ENCODE results near the gene PARN. TPM values are rescaled to one million over a fixed set of nuclear protein-coding genes. Genes with fewer than 3 reads are reported as not detected.
"Not testable (repeated sequence)": the region's sequence is repeated elsewhere in the genome, so short reads cannot be mapped to it uniquely, and the experiment has no call there.

PARN gene
- total and polyA plus RNA-seq, 8 donors: 8.3 to 19.6 (median 14.1) TPM

- peaks cover 0 to 6% (median 0%) of the 10 kb centered on the region in 3 donors for H3K4me1 ChIP-seq
- H3K9me3 ChIP-seq: no peaks in the 10 kb centered on the region
- no peaks in the 10 kb centered on the region for H3K27me3 ChIP-seq
- ATAC-seq (peak in 1 of 4 donors; percentile 33), FAIRE-seq (no peak), DNase-seq (no peak)
- intact Hi-C loops (cut with DNase I): no loop called here
- no peak overlapping the region for H3K4me3 ChIP-seq
- TF ChIP-seq CTCF (IDR thresholded peaks at IDR 0.05): no peak
- H3K27ac ChIP-seq: no peak overlapping the region
- 91 to 94% methylated on average over 8 of the region's 8 CpGs for WGBS, 2 donors
- H3K36me3 ChIP-seq: peaks cover 0 to 23% (median 12%) of the 10 kb centered on the region in 3 donors
These were observed 11.1 kb upstream of the PARN start for GRCh38 chr16:14641206-14641605.

- 85 to 87% methylated on average over 10 of the region's 10 CpGs for WGBS, 2 donors
- no peak overlapping the region for H3K27ac ChIP-seq
- H3K9me3 ChIP-seq: no peaks in the 10 kb centered on the region
- no peaks in the 10 kb centered on the region for H3K27me3 ChIP-seq
- FAIRE-seq (no peak), ATAC-seq (peak in 3 of 4 donors; percentile 53 to 83 (median 82)), DNase-seq (no peak)
- TF ChIP-seq CTCF (IDR thresholded peaks at IDR 0.05): no peak
- H3K4me1 ChIP-seq: peaks cover 0 to 6% (median 0%) of the 10 kb centered on the region in 3 donors
- no peak overlapping the region for H3K4me3 ChIP-seq
- peaks cover 0 to 16% (median 7%) of the 10 kb centered on the region in 3 donors for H3K36me3 ChIP-seq
- intact Hi-C loops (cut with DNase I): no loop called here
These were observed 10.5 kb upstream of the PARN start for GRCh38 chr16:14640538-14640937.

- H3K27ac ChIP-seq; DNase-seq; intact Hi-C loops (cut with DNase I); H3K9me3 ChIP-seq; H3K36me3 ChIP-seq; ATAC-seq; H3K4me3 ChIP-seq; FAIRE-seq; H3K27me3 ChIP-seq: not testable (repeated sequence)
- peaks cover 3 to 22% (median 8%) of the 10 kb centered on the region in 3 donors for H3K4me1 ChIP-seq
- 5 to 7% methylated on average over 1 of the region's 1 CpG for WGBS, 2 donors
These were observed 6.8 kb upstream of the PARN start for GRCh38 chr16:14636951-14637240.

- H3K9me3 ChIP-seq; H3K27me3 ChIP-seq; H3K27ac ChIP-seq; H3K4me3 ChIP-seq; DNase-seq; intact Hi-C loops (cut with DNase I); ATAC-seq; FAIRE-seq; H3K36me3 ChIP-seq: not testable (repeated sequence)
- H3K4me1 ChIP-seq: peaks cover 3 to 22% (median 8%) of the 10 kb centered on the region in 3 donors
- 36 to 37% methylated on average over 17 of the region's 17 CpGs for WGBS, 2 donors
These were observed 6.3 kb upstream of the PARN start for GRCh38 chr16:14636179-14636950.

- no peak for DNase-seq
- Histone ChIP-seq H3K27me3 (no peaks in the 10 kb centered on the region), H3K4me1 (peaks cover 3 to 22% (median 8%) of the 10 kb centered on the region in 3 donors), H3K4me3 (no peak overlapping the region), H3K36me3 (no peaks in the 10 kb centered on the region), H3K27ac (no peak overlapping the region), H3K9me3 (no peaks in the 10 kb centered on the region)
- no peak for ATAC-seq
- no peak for TF ChIP-seq CTCF (IDR thresholded peaks at IDR 0.05)
- intact Hi-C loops (cut with DNase I): no loop called here
- WGBS, 2 donors: 74 to 77% methylated on average over 12 of the region's 12 CpGs
- no peak for FAIRE-seq
These were observed 5.5 kb upstream of the PARN start for GRCh38 chr16:14635395-14636165.

- FAIRE-seq: no peak
- intact Hi-C loops (cut with DNase I): no loop called here
- Histone ChIP-seq H3K27me3 (no peaks in the 10 kb centered on the region), H3K4me3 (peak overlapping the region in 3 of 4 donors; percentile 89 to 99 (median 99)), H3K27ac (no peak overlapping the region), H3K9me3 (no peaks in the 10 kb centered on the region), H3K36me3 (no peaks in the 10 kb centered on the region), H3K4me1 (peaks cover 3 to 22% (median 8%) of the 10 kb centered on the region in 3 donors)
- WGBS, 2 donors: 58 to 60% methylated on average over 7 of the region's 7 CpGs
- no peak for ATAC-seq
- TF ChIP-seq CTCF (IDR thresholded peaks at IDR 0.05): no peak
- no peak for DNase-seq
These were observed 4.3 kb upstream of the PARN start for GRCh38 chr16:14634389-14634725.
